ENCODE measurements around the gene TANC1. TPM values are rescaled to one million over a fixed set of nuclear protein-coding genes. Genes with fewer than 3 reads are reported as not detected.

The TANC1 gene
- total RNA-seq, 1 donor from 2014 or later = 84.1 TPM

DNA sequence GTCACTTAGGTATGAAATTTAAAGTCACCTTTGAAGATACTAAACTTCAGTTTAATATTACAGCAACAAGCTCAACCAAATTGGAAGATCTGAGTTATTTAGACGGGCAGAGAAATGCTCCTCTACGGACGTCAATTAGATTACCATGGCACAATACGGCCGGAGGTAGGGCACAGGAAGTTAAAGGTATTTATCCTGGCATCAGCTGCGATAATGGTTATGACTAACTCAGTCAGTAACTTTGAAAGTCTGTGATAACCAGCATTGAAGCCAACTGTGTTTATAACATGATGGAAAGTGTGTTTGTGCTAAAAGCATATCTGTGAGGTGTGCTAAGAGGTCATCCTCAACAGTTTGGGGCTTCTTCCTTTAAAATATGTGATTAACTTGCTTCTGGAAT lies 200.7 kb downstream of the TANC1 start:
- peaks cover 7% of the 10 kb centered on the region for H3K27me3 Mint-ChIP-seq (ENCODE audit: unreplicated experiment)
- no peak for DNase-seq (ENCODE audit: low spot score)
- H3K36me3 Mint-ChIP-seq (ENCODE audit: low read depth, unreplicated experiment) = peaks cover 66% of the 10 kb centered on the region
- H3K4me3 Mint-ChIP-seq (ENCODE audit: unreplicated experiment) = peak overlapping the region; percentile 39
- peaks cover 17% of the 10 kb centered on the region for H3K4me1 Mint-ChIP-seq (ENCODE audit: unreplicated experiment)
- H3K27ac Mint-ChIP-seq (ENCODE audit: unreplicated experiment) = no peak overlapping the region
- TF ChIP-seq, protein P1, sequence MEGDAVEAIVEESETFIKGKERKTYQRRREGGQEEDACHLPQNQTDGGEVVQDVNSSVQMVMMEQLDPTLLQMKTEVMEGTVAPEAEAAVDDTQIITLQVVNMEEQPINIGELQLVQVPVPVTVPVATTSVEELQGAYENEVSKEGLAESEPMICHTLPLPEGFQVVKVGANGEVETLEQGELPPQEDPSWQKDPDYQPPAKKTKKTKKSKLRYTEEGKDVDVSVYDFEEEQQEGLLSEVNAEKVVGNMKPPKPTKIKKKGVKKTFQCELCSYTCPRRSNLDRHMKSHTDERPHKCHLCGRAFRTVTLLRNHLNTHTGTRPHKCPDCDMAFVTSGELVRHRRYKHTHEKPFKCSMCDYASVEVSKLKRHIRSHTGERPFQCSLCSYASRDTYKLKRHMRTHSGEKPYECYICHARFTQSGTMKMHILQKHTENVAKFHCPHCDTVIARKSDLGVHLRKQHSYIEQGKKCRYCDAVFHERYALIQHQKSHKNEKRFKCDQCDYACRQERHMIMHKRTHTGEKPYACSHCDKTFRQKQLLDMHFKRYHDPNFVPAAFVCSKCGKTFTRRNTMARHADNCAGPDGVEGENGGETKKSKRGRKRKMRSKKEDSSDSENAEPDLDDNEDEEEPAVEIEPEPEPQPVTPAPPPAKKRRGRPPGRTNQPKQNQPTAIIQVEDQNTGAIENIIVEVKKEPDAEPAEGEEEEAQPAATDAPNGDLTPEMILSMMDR (IDR thresholded peaks at IDR 0.05; ENCODE audit: unreplicated experiment) = no peak
- H3K9me3 Mint-ChIP-seq (ENCODE audit: unreplicated experiment) = no peaks in the 10 kb centered on the region

DNA sequence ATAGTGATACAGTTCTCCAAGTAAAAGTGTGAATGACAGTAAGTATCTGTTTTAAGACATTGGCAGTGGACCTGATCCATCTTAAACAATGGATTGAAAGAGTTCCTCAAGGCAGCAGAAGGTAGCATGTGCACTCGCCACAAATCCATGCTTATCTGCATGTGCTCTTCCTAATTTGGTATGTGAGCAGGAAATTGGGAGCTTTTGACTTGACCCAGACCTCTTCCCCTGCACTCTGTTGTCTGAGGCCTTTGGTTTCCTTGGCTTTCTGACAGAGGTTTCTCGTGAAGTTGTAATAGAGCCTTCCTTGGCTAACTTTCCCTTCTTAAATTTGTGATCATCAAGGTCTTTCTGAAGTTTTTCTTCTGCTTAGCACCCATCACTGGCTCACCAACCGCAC lies 204.0 kb downstream of the TANC1 start:
- Mint-ChIP-seq H3K27ac (ENCODE audit: unreplicated experiment) (peak overlapping the region; percentile 57), H3K4me3 (ENCODE audit: unreplicated experiment) (peak overlapping the region; percentile 79), H3K4me1 (ENCODE audit: unreplicated experiment) (peaks cover 13% of the 10 kb centered on the region), H3K27me3 (ENCODE audit: unreplicated experiment) (peaks cover 16% of the 10 kb centered on the region), H3K9me3 (ENCODE audit: unreplicated experiment) (no peaks in the 10 kb centered on the region), H3K36me3 (ENCODE audit: low read depth, unreplicated experiment) (peaks cover 63% of the 10 kb centered on the region)
- DNase-seq (ENCODE audit: low spot score) = no peak
- TF ChIP-seq, protein P1 (IDR thresholded peaks at IDR 0.05; ENCODE audit: unreplicated experiment) = no peak

DNA sequence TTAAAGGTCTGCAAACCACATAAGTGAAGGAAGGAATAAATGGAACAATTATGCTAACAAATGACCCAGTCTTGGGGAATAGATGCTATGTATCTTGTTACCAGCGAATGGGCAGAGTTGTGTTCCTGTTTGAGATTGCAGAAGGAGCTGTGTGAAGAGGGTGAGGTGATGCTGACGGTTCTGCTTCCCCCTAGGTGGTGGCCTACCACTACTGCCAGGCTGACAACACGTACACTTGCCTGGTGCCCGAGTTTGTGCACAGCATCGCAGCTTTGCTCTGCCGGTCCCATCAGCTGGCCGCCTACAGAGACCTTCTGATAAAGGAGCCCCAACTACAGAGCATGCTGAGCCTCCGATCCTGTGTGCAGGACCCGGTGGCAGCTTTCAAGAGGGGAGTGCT lies 206.3 kb downstream of the TANC1 start:
- H3K4me1 Mint-ChIP-seq (ENCODE audit: unreplicated experiment) = peaks cover 13% of the 10 kb centered on the region
- H3K27me3 Mint-ChIP-seq (ENCODE audit: unreplicated experiment) = peaks cover 18% of the 10 kb centered on the region
- peaks cover 74% of the 10 kb centered on the region for H3K36me3 Mint-ChIP-seq (ENCODE audit: low read depth, unreplicated experiment)
- H3K4me3 Mint-ChIP-seq (ENCODE audit: unreplicated experiment) = no peak overlapping the region
- no peaks in the 10 kb centered on the region for H3K9me3 Mint-ChIP-seq (ENCODE audit: unreplicated experiment)
- no peak for DNase-seq (ENCODE audit: low spot score)
- TF ChIP-seq, protein P1 (IDR thresholded peaks at IDR 0.05; ENCODE audit: unreplicated experiment) = no peak
- no peak overlapping the region for H3K27ac Mint-ChIP-seq (ENCODE audit: unreplicated experiment)

DNA sequence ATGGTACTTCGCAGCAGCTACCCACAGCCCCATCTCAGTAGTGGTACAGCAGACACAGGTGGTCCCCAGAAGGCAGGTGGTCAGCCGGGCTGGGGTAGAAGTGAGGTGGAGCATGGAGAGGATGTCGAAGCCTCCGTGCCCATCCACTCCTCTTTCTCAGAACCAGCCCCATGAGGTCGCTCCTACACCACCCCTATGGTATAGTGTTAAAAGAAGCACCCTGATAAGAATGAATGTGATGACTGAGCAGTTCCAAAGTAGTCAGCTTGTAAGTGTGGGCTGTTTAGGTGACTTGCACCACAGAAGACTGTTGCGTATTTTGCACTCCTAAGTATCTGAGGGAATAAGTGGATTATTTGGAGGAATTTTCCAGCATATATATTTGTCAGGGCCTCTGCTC lies 206.7 kb downstream of the TANC1 start:
- Mint-ChIP-seq H3K9me3 (ENCODE audit: unreplicated experiment) (no peaks in the 10 kb centered on the region), H3K27ac (ENCODE audit: unreplicated experiment) (no peak overlapping the region), H3K36me3 (ENCODE audit: low read depth, unreplicated experiment) (peaks cover 76% of the 10 kb centered on the region), H3K4me1 (ENCODE audit: unreplicated experiment) (peaks cover 13% of the 10 kb centered on the region), H3K4me3 (ENCODE audit: unreplicated experiment) (no peak overlapping the region), H3K27me3 (ENCODE audit: unreplicated experiment) (peaks cover 18% of the 10 kb centered on the region)
- TF ChIP-seq, protein P1 (IDR thresholded peaks at IDR 0.05; ENCODE audit: unreplicated experiment) = no peak
- DNase-seq (ENCODE audit: low spot score) = no peak

DNA sequence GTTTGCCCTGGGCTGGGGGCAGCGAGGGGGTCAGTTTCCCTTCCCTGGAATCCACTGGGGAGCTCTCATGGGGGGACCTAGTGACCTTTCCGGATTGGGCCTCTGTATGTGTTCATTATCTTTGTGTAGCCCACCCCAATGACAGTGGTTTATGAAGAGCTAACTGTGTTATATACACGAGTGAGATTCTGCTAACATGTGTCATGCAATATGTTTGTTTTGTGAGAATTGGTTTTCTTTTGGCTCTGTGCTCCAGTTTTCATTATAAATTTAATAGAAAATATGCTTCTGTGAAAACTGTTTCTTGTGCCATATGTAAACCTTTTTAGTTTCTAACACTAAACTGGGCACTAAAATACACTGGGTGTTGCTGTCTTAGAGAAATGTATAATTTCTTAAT lies 207.5 kb downstream of the TANC1 start:
- Mint-ChIP-seq H3K4me1 (ENCODE audit: unreplicated experiment) (peaks cover 13% of the 10 kb centered on the region), H3K27me3 (ENCODE audit: unreplicated experiment) (peaks cover 18% of the 10 kb centered on the region), H3K36me3 (ENCODE audit: low read depth, unreplicated experiment) (peaks cover 76% of the 10 kb centered on the region), H3K4me3 (ENCODE audit: unreplicated experiment) (no peak overlapping the region), H3K9me3 (ENCODE audit: unreplicated experiment) (no peaks in the 10 kb centered on the region), H3K27ac (ENCODE audit: unreplicated experiment) (no peak overlapping the region)
- TF ChIP-seq, protein P1 (IDR thresholded peaks at IDR 0.05; ENCODE audit: unreplicated experiment) = no peak
- DNase-seq (ENCODE audit: low spot score) = no peak
